ENCODE data around the gene ATXN10. TPM values are rescaled to one million over a fixed set of nuclear protein-coding genes. Genes with fewer than 3 reads are reported as not detected.

ATXN10 gene
- total RNA-seq, 3 donors from 2014 or later, result 59.9 to 136 (median 66.8) TPM

DNA sequence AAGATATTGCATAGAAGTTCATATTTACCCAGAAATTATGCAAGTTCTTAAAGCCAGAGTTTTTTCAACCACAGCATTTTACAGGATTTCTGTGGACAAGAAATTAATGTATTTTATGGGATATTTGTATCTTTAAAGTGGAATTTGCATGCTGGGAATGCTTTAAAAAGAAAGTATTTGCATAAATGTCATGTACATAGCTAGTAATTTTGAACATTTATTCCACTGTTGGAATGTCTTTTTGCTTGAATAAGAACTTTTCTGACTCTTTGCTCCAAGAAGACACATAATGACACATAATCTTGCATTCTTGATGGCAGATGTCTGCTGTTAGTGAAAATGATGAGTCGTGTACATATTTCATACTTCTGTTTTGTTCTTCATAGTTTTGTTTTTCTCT lies 66.6 kb downstream of the ATXN10 start:
- ATAC-seq, result no peak
- intact Hi-C loops (cut with DNase I, micrococcal nuclease), result no loop called here
- no peaks in the 10 kb centered on the region for H3K4me1 ChIP-seq (ENCODE audit: low read depth)
- no peak for DNase-seq
- TF ChIP-seq CTCF (IDR thresholded peaks at IDR 0.05), result no peak
- H3K4me3 ChIP-seq, result no peak overlapping the region
- H3K36me3 ChIP-seq (ENCODE audit: low read depth), result no peaks in the 10 kb centered on the region
- no peaks in the 10 kb centered on the region for H3K9me3 ChIP-seq

DNA sequence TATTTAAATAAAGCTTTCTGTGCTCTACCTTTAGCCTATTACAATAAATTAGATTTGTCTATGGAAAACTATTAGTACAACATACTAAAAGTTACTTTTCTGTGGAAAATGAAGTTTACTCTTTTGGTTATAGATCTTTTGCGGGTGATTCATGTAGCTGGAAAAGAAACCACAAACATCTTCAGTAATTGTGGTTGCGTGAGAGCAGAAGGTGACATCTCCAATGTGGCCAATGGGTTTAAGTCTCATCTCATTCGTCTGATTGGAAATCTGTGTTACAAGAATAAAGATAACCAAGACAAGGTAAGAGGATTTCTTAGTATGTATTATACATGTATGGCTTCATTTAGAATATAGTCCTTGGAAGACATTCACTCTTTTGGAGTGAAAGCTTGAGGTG lies 68.6 kb downstream of the ATXN10 start:
- Histone ChIP-seq H3K4me3 (no peak overlapping the region), H3K36me3 (ENCODE audit: low read depth) (no peaks in the 10 kb centered on the region), H3K4me1 (ENCODE audit: low read depth) (no peaks in the 10 kb centered on the region), H3K9me3 (no peaks in the 10 kb centered on the region)
- no peak for TF ChIP-seq CTCF (IDR thresholded peaks at IDR 0.05)
- intact Hi-C loops (cut with DNase I, micrococcal nuclease), result no loop called here
- ATAC-seq, result no peak
- DNase-seq, result no peak

- no peak for DNase-seq
- no peak for TF ChIP-seq CTCF (IDR thresholded peaks at IDR 0.05)
- no peaks in the 10 kb centered on the region for H3K9me3 ChIP-seq
These were observed 71.3 kb downstream of the ATXN10 start for GRCh38 chr22:45742866-45743450.

GRCh38 chr22:45743687-45744086 lies 72.1 kb downstream of the ATXN10 start:
- Histone ChIP-seq H3K4me1 (ENCODE audit: low read depth) (no peaks in the 10 kb centered on the region), H3K9me3 (no peaks in the 10 kb centered on the region), H3K36me3 (ENCODE audit: low read depth) (no peaks in the 10 kb centered on the region), H3K4me3 (no peak overlapping the region)
- intact Hi-C loops (cut with DNase I, micrococcal nuclease), result no loop called here
- DNase-seq (no peak), ATAC-seq (no peak)
- no peak for TF ChIP-seq CTCF (IDR thresholded peaks at IDR 0.05)

More at GRCh38 chr22:45742866-45743450, 71.3 kb downstream of the ATXN10 start:
- peak; percentile 71 for ATAC-seq
- Histone ChIP-seq H3K4me3 (no peak overlapping the region), H3K4me1 (ENCODE audit: low read depth) (no peaks in the 10 kb centered on the region), H3K36me3 (ENCODE audit: low read depth) (no peaks in the 10 kb centered on the region)
- intact Hi-C loops (cut with DNase I, micrococcal nuclease), result no loop called here

DNA sequence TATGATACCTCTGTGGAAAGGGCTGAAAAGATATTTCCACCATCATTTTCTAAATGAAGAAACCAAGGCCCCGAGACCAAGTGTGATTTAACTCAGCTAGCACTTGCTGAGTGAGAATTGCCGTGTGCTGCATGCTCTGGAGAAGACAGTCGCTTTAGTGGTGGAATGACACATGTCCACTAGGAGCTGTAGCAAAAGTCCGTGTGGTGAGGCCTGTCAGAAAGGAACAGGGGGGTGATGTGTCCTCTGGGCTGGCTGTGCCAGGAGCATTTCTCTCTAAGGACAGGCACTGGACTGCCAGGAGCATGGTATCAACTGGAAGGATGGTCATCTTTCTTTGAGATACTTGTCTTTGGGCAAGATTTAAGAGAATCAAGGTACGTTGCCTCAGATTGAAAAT lies 72.8 kb downstream of the ATXN10 start:
- no peak for ATAC-seq
- no peak for TF ChIP-seq CTCF (IDR thresholded peaks at IDR 0.05)
- Histone ChIP-seq H3K4me1 (ENCODE audit: low read depth) (no peaks in the 10 kb centered on the region), H3K36me3 (ENCODE audit: low read depth) (no peaks in the 10 kb centered on the region), H3K4me3 (no peak overlapping the region), H3K9me3 (no peaks in the 10 kb centered on the region)
- DNase-seq, result no peak
- intact Hi-C loops (cut with DNase I, micrococcal nuclease), result no loop called here

DNA sequence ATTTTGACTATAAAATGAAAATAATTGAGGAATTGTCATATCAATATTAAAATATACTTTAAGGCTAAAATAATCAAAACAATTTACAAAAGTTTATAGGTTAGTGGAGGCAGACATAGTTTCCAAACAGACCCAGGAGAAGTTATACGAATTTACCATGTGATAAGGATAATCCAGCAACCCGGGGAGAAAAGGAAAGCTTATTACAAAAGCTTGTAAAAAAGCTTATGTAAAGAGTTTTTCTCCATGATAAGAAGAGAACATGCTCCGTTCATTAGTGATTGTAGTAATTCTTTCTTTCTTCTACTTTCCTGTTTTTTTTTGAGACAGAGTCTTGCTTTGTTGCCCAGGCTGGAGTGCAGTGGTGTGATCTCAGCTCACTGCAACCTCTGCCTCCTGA lies 79.0 kb downstream of the ATXN10 start:
- Histone ChIP-seq H3K4me3 (no peak overlapping the region), H3K4me1 (ENCODE audit: low read depth) (no peaks in the 10 kb centered on the region), H3K36me3 (ENCODE audit: low read depth) (no peaks in the 10 kb centered on the region), H3K9me3 (no peaks in the 10 kb centered on the region)
- intact Hi-C loops (cut with DNase I, micrococcal nuclease), result no loop called here
- TF ChIP-seq CTCF (IDR thresholded peaks at IDR 0.05), result no peak
- no peak for ATAC-seq
- no peak for DNase-seq
